HG02938 (cell line): ENCODE results near the gene AGRP.
"Not testable (repeated sequence)": the region's sequence is repeated elsewhere in the genome, so short reads cannot be mapped to it uniquely, and the experiment has no call there.

Experiments used
- ATAC-seq: cut with Tn5 transposase; IDR thresholded peaks from one replicate; pipeline ENCODE4 v1.9.1; 2021; ENCODE audit warnings: mild to moderate bottlenecking, moderate library complexity; ENCODE audit not compliant: unreplicated experiment

The AGRP gene, protein sequence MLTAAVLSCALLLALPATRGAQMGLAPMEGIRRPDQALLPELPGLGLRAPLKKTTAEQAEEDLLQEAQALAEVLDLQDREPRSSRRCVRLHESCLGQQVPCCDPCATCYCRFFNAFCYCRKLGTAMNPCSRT

DNA sequence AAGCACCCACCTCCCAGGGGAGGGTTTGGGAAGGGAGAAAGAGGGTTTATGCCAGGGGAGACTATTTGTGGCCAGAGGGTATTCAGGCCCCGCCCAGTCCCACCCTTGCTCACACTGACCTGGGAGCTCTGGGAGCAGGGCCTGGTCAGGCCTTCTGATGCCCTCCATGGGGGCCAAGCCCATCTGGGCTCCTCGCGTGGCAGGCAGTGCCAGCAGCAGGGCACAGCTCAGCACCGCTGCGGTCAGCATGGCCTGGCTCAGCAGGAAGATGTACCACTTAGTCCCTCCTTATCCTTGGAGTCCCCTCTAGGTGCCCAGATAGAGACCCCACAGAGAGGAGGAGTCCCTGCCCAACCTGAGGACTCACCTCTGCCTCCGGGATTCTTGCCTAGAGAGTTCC is at the start of gene AGRP:
Gene AGRP (minus strand): TSS at position 398 of the 400 bp plus-strand sequence. CDS start 149 bp downstream, at position 249.
- no peak for ATAC-seq

DNA sequence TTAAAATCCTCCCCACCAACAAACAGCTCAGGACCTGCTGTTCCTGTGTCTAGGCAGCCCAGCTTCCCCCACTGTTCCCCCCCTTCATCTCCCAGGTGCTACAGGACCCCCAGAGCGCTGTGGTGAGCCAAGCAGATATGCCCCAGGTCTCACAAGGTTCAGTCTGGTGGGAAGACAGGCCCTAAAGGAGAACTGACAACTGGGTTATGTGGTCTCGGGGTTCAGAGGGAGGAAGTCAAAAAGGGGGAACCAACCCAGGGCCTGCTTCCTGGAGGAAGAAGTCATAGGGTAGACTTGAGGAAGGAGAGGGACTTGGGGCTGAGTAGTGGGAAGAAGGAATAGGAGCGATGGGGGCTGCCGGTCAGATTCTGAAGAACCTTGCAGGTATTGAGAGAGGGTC is 47.9 kb upstream of the AGRP start:
- ATAC-seq, result no peak

DNA sequence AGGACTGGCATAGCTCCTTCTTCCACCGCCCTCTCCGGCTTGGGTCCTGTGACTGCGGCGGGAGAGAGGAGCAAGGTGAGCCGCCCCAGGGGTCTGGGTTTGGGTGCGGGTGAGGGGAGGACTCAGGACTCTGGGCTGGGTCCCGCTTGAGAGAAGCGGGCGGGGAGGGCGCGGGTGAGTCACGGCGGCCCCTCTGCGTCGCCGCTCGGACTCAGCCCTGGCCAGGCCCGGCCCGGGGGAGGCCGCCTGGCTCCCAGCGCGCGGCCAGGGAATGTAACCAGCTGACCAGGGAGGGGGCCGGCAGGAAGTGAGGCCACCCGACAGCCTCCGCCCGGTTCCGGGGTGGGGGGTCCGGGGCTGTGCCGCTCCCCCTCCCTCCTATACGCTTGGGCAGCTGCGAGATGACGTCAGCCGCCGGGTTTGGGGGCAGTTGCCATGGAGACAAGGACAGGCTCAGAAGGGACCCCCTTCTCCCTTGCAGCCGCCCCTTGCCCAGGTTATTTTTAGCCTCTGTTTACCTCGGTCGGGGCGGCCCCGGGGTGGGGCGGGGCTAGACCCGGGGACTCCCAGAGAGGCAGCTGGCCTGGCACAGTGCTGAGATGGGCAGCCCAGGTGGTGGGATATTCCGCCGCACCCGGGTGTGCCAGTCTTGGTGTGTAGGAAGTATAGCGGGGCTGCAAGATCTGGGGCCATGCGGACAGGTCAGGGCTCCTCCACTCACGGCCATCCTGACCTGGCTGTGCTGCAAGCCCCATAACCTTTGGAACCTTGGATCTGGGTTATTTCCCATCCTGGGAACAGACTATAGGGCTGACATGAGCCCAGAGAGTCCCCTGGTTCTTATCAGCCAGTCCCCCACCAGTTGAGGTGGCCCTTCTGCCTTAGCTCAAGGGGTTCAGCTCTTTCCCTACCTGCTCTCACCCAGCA is 46.9 kb upstream of the AGRP start:
- no peak for ATAC-seq

DNA sequence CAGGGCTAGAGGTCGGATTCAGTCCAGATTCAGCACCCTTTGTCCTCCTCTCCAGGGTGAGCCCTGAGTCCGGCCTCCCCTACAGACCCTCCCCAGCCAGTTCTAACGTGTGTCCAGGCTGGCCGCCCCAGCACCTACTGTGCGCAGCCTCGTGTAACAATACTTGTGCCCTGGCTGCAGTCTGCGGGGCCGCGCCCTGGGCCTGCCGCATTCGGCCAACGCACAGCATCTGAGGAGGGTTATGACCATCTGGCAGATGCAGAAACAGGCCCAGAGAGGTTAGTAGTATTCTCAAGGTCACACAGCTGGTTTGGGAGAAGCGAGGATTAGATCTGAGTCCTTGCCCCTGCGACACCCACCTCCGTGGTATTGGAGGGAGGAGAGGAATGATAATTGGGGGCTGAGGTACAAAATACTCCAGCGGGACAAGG is 46.2 kb upstream of the AGRP start:
- ATAC-seq, result no peak

DNA sequence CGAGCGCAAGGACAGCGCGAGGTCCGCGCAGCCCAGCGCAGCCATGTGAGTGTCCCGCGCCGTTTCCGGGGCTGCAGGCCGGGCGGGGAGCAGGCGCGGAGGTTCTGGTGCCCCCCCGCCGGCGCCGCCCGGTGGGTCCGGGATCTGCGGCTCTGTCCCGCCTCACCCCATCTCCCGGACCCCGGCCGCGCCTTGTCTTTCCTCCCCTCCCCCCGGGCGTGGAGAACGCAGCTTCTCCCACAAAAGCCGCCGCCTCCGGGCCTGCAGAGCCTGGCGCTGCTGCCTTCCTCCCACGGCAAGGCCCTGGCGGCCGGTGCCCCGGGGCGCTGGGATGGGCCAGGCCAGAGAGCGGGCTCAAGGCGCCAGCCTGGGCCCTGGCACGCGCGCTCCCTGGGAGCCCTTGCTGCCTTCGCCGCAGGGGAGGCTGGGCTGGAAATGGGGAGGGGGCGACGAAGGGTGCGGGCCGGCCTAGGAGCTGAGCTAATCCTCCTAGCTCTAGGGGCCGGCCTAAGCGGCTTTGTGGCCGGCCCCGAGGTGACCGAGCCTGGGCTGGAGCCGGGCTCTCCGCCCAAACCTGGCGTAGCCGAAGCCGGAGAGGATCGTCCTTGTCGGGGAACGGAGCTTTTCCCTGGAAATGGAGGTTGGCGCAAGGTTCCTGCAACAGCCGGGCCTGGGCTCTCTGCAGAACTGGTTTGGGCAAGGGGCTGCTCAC is 45.7 kb upstream of the AGRP start:
- no peak for ATAC-seq

DNA sequence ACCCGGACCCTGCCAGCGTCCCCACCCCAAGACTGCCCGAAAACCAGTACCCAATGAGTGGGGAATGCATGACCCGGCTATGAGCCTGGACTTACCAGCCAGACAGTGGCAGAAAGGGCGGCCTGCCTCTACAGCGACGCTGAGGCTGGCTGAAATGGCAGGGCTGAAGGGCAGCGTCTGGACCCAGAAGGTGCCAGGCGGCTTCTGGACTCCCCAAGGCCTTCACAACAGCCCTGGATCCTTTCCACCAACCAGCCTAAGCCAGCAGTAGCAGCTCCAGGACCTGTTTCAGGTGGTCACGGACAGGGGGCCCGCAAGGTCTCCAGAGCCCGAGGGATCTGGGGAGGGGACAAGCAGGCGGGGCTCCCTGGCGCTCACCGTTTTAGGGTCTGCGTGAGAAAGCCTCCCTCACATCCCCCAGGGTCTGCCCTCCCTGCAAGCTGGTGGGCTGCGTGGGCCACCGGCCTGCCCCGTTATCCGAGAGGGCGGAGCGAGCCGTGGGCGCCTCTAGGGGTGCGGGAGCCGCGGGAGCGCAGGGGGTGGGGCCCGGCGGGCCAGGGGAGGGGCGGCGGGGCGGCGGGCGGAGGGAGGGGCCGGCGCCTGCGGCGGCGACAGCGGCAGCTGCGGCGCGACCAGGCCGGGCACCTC is 45.0 kb upstream of the AGRP start, which contains the start of gene RIPOR1:
Gene RIPOR1 (plus strand): TSS at position 608 of the 648 bp plus-strand sequence. CDS start 9,618 bp downstream, outside the sequence.
- ATAC-seq, result no peak

DNA sequence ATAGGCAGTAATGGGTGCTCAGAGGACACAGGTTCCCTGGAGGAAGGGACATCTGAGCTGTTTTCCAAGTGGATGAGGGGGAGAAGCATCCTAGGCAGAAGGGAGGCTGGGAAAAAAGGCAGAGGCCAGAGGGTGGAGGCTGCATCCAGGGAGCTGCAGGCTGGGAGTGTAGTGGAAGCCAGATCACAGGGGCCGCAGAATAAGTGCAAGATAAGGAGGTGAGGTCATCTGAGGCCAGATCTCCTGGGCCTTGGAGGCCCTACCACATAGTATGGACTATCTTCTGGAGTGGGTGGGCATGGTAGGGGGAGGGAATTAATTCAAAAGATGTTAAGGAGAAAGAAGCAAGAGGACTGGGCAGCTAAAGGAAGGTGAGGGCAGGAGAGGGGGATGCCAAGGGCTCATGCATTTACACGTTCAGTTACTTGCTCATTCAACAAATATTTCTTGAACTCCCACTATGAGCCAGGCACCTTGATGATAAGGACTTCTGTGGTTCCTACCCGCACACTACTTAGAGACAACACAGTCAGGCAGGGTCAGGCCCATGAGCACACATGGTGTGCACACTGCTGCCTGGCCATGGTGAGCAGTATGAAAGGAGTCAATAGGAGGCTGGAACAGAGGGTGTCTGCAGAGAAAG is 42.9 kb upstream of the AGRP start:
- ATAC-seq, result no peak

DNA sequence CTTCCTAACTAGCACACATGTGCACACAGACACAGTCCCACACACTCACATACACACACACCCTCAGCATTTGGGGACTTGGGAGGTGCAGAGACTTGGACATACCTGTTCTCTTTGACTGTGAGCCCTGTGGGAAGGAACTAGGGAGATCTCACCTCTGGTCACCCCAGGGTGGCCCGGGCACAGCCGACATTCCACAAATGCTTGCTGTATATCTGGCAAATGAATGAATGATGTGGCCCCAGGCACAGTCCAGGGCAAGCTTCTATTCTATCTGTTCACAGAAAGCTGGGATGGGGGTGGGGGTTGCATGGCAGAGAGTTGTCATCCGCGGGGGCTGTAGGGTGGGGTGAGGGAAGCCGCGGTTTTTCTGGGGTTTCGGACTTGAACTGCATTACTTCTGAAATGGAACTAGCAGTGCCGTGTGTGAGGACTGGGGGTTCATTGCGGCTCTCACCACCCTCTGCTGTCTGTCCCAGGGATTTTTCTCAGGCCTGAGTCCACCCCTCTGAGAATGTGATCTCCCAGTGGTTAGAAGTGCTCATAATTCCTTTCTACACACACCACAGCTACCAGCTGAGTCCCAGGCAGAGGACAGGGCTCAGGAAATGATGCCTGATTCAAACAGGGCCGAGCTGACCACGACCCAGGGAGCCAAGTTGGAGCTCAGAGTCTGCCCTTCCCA is 42.0 kb upstream of the AGRP start:
- no peak for ATAC-seq

DNA sequence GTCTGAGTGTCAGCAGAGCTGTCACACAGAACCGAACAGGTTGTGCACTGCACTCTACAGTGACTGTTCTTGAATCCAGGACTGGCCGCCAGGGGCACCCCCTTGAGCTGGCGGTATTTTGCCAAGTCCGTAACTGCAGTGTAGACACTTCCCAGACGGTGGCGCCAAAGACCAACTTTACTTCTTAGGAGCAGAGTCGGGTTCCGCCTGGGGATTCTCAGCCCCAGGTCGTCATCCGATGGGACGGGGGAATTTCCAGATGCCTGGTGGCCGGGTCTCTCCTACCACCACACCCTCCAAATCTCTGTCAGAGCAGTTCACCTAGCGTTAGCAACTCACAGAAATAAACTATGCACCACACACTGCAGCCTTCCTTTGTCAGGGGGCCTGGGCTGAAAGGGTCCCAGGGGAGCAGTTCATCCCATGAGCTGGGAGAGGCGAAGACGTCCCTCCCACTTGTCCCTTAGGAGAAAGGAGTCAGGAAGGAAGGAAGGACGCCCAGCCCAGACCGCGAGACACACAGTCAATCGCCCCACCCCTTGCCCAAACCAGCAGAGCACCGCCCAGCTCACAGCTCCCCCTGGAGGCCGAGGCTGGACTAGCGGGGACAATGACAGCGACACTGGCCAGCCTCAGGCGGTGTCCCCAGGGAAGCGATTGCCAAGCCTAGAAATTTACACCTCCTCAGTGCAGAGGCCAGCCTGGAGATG is 37.9 kb upstream of the AGRP start:
- peak; percentile 80 for ATAC-seq

DNA sequence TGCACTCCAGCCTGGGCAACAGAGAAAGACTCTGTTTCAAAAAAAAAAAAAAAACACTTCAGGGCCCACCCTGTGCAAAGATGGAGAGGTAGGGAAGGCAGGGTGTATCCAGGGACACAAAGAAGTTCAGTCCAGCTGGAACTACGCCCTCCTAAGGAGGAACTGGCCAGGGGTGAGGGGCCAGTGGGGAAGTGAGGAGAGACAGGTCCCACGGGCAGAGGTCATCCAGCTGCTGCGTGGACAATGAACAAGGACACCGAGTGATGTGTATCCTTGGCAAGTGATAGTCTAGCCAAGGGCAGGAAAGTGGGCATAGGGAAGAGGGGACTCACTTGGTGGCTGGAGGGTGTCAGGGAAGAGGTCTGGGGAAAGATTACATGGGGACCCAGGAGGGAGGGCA is 35.9 kb upstream of the AGRP start:
- ATAC-seq, result no peak

DNA sequence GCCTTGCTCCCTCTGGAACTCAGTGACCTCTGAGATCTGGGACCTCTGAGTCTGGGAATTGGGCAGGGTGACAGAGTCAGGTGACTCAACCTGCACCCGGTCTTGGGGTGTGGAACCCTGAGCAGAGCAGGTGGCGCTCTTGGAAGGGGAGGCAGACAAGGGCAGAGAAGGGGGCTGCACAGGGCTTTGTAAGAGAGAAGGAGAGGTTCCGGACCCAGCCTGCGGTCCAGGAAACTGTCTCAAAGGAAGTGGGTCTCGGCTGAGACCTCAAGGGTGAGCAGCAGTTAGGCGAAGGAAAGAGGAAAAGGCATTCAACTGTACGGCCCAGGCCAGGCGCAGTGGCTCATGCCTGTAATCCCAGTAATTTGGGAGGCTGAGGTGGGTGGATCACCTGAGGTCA is 35.3 kb upstream of the AGRP start:
- no peak for ATAC-seq

DNA sequence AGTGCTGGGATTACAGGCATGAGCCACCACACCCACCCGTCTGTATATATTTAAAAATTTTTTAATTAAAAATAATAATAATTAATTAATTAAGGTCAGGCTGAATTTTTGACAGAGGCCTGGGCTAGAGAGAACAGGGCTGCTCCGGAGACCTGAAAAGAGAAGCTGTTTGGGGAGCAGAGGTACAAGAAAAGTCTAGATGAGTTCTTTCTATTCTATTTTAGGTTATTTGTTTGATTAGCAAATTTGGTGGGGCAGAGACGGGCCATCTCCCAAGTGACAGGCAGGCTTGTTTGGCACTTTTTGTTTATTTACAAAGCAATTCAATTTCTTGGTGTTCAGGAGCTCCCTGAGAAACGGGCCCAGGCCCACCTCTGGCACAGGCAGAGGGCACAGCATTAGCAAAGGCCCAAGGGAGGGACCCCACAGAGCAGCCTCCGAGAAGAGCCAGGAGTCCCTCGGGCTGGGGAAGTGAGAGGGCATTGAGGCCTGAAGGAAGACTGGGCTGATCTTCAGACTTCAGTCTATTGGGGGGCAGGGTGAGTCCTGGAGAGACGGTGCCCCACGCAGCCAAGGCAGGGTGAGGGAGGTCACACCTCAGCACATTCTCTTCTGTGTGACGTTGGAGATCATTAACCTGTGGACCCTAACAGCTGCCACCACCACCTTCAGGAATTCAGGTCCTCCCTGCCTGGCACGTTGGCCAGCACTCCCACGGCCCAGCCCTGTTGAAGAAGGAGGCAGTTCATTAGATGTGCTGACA is 34.5 kb upstream of the AGRP start:
- no peak for ATAC-seq

DNA sequence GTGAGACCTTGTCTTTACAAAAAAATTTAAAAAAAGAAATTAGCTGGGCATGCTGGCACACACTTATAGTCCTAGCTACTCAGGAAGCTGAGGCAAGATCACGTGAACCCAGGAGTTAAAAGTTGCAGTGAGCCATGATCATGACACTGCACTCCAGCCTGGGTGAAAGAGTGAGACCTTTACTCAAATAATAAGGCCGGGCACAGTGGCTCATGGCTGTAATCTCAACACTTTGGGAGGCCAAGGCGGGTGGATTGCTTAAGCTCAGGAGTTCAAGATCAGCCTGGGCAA is 33.8 kb upstream of the AGRP start:
- ATAC-seq, result no peak

DNA sequence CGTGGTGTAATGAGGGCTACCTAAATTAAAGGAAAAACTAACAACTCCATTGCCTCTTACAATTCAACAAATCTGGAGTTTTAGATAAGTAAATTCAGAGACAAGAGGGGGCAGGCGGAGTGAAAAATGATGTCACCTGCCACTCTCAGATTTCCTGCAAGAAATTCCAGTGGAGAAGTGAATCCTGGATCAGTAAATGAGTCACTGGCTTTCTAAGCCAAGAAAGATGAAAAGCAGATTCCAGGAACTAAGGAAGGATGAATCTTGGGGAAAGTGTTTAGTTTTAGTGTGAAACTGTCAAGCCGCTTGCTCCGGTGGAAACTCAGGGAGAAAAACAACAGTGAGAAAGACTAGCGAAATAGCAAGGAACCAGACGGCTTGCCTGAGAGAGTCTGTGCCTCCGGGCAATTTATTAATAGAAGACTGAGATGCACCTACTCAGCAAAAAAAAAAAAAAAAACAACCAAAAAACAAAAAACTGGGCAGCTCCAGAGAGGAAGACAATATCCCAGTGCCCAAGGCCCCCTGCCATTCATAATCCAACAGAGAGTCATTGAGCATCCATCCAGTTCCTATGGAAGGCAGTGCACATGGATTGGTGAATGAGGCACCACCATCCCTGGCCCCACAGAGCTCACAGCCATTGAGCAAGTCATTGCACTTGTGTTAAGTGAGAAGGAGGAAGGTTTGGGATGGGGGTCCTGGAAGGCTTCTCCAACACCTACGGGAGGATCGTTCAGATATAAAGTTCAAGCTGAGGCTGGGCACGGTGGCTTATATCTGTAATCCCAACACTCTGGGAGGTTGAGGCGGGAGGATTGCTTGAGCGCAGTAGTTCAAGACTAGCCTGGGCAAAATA is 33.2 kb upstream of the AGRP start:
- ATAC-seq, result no peak

DNA sequence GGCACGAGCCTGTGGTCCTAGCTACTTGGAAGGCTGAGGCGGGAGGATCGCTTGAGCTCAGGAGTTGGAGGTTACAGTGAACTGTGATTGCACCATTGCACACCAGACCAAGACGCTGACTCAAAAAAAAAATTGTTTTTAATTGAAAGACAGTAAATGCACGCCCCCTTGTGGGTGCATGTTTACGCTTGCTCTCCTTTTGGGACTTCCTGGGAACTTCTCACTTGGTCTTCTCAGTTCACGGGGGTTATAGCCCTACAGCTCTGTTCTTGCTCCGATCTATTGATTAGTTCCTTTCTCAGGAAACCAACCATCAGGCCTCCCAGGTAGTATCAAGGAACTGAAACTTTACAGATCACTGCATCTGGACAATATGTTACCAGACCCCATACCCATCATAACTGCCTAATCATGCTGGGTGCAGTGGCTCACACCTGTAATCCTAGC is 31.1 kb upstream of the AGRP start:
- ATAC-seq, result peak; percentile 42

DNA sequence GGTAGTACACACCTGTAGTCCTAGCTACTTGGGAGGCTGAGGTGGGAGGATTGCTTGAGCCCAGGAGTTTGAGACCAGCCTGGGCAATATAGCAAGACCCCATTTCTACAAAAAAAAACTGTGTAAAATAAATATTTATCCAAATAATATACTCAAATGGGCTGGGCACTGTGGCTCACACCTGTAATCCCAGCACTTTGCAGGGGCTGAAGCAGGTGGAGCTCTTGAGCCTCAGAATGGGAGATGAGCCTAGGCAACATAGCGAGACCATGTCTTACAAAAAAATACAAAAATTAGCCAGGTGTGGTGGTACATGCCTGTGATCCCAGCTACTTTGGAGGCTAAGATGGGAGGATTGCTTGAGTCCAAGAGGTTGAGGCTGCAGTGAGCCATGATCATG is 30.5 kb upstream of the AGRP start:
- ATAC-seq, result not testable (repeated sequence)

DNA sequence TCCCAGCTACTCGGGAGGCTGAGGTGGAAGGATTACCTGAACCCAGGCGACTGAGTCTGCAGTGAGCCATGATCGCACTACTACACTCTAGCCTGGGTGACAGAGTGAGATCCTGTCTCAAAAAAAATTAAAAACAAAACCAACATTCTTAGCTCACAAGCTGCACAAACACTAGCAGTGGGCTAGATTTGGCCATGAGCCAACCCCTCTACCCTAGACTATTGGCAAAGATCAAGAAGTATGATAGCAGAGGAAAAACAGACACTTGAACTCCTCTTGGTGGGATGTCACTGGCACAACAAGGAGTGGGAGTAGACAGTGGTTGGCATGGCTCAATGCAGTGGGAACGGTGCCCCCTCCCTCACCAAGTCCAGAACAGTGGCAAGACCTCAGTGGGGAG is 25.7 kb upstream of the AGRP start:
- ATAC-seq, result no peak

DNA sequence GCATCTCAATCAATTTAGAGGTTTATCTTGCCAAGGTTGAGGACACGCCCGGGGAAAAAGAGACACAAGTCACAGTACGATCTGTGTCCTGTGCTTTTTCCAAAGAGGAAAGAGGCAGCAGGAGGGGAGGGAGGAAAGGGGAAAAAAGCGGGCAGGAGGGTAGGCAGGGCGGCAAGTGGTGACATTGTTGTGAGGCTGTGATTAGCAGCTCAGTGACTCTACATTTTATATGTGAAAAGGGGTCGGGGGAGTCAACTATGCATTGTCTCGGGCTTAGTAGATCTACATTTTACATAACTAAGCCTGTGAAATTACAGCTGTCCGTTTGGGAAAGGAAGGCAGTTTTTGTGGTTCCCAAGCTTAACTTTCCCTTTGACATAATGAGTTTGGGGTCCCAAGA is 23.1 kb upstream of the AGRP start:
- no peak for ATAC-seq
